ENCODE data around the gene KIAA1328.
"Not testable (repeated sequence)": the region's sequence is repeated elsewhere in the genome, so short reads cannot be mapped to it uniquely, and the experiment has no call there.

Gene KIAA1328

DNA sequence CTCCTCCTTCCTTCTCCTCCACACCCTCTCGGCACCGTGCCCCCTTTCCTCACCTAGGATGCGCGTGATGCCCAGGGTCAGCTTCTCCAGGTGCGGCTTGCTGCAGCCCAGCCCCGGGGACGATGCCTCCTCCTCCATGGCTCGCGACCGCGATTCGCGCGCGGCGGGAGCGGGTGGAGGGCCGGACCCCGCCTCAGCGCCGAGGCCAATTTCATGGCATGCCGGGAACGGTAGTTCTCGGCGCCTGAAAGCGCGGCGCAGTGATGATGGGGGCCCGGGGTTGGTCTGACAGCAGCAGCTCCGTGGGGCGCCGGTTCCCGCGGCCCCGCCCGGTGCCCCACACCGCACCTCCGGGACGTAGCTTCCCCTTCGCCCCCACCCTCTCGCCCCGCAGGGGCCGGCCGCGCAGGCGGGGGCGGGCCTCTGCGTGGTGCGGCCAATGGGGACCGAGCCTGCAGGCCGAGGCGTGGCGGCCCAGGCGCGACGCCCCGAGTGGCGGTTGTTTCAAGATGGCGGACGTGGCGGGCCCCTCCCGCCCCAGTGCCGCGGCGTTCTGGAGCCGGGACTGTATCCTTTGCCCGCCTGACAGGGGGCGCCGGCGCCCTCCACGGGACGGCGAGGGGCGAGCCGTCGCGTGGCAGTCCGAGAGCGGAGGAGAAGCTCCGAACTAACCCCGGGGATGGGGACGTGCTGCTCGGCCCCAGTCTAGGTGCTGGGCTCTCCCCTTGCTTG is at the start of gene KIAA1328, which contains the start of gene TPGS2:
Gene KIAA1328 (plus strand): TSS at position 498 of the 732 bp plus-strand sequence. CDS start 12 bp downstream, at position 510.
Gene TPGS2 (minus strand): TSS at position 373 of the 732 bp plus-strand sequence. CDS start 235 bp downstream, at position 138.
- peak; percentile 64 to 83 (median 66) for DNase-seq

- DNase-seq, result no peak
Observed at GRCh38 chr18:36780748-36781147, 48.2 kb upstream of the KIAA1328 start.

- no peak for DNase-seq
Observed at GRCh38 chr18:36782710-36783109, 46.2 kb upstream of the KIAA1328 start.

DNA sequence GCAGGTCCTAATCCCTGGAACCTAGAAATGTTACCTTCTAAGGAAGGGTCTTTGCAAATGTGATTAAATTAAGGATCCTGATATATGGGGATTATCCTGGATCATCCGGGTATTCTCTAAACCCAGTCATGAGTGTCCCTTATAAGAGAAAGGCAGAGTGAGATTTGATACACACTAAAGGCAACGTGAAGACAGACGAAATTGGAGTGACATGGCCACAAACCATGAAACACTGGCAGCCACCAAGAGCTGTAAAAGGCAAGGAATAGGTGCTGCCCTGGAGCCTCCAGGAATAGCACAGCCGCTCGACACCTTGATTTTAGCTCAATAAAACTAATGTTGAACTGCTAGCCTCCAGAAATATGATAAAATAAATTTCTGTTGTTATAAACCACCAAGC is 45.1 kb upstream of the KIAA1328 start:
- DNase-seq, result no peak

DNA sequence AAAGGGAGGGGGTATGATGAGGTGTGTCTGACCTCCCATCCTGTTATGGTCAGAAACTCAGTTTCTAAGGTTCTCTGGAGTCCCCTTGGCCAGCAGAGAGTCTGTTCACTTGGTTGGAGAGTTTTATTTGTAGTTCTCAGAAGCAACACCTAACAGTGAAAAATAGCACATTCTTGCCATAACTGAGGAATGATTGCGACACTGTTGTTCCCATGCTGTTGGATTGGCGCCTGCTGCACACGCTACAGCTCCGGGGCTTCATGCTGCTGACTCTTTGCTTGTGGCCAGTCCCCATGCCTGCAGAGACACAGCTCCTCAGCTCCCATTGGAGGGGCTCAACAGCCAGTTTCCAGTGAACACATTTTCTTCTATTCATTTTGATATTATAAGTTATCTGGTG is 42.2 kb upstream of the KIAA1328 start:
- no peak for DNase-seq

- no peak for DNase-seq
Observed at GRCh38 chr18:36792634-36793283, 36.2 kb upstream of the KIAA1328 start.

DNA sequence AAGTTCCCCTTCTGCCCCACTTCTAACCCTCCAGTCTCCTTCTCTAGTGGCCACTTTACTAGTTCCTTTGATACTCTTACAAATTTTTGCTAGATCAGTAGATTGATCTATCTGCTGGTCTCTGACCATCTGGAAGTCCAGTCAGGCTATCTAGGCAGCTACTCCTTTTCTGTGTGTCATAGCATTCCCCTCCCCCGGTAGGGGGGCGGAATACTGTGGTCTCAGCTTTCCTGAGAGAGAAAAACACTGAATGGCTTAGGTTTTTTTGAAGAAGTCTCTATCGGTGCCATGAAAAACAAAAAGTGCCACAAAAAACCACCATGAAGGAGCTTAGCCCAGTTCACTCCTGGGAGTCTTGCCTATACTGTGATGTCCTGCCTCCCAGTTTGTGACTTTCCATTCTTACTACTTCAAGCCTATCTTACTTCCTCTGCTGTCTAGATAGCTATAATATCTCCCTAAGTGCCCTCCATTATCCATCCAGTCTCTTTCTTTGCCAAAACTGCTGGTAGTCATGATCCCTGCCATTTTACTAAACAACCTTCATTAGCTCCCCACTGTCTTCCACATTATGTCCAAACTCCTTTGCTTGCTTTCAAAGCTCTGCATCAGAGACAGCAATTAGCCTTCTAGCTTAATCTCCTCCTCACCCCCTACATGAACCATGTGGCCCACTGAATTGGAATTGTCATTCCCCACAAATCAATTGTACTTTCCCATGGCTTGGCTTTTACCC is 30.0 kb upstream of the KIAA1328 start:
- no peak for DNase-seq

DNA sequence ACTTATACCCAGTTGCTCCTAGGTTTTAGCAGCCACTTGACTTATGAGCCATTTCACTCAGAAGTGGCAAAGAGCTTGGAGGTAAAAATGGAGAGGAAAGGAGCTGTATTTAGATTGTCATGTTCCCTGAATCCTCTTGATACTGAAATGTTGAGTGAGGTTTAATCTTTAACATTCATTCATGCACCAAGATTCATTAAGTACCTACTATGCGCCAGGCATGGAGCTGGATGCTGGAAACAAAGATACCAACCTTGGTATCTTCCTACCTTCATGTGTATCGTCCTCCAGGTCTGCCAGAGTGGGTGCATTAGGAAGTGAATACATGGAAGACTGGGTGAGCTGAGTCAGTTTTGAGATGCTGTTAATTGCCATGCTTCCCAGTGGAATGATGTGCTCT is 23.8 kb upstream of the KIAA1328 start:
- no peak for DNase-seq

- DNase-seq, result no peak
Observed at GRCh38 chr18:36808681-36809080, 20.2 kb upstream of the KIAA1328 start.

- DNase-seq, result no peak
Observed at GRCh38 chr18:36809590-36810381, 19.1 kb upstream of the KIAA1328 start.

- no peak for DNase-seq
Observed at GRCh38 chr18:36811430-36811829, 17.5 kb upstream of the KIAA1328 start.

DNA sequence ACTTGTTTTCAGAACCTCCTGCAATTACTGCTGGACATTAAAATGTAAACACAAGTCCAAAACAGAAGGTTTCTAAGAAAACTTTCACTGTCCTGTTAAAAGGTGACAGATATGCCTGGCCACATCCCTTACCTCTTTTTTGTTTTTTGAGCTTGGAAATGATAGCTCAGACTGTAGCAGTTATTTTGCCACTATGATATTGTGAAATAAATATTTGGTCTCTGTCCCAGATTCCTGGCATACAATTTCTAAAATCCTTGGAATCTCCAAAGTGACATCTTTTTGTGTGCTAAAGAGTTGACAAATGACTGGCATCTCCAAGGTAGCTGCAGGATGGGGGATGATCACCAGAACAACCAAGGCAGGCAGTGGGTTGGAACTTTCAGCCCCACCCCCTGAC is 17.0 kb upstream of the KIAA1328 start:
- DNase-seq, result no peak

DNA sequence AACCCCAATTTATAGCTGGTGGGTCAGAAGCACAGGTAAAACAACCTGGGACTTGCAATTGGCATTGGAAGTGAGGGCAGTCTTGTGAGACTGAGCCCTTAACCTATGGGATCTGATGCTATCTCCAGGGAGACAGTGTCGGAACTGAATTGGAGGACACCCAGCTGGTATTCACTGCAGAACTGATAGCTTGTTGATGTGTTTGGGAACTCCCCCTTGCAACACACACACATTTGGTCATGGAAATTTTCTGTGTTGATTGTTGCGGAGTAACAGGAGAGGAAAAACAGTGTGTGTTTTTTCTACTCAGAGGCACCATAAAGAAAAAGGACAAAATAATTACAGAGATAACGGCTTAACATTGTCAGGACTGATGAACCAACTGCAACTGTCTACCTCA is 16.2 kb upstream of the KIAA1328 start:
- no peak for DNase-seq

DNA sequence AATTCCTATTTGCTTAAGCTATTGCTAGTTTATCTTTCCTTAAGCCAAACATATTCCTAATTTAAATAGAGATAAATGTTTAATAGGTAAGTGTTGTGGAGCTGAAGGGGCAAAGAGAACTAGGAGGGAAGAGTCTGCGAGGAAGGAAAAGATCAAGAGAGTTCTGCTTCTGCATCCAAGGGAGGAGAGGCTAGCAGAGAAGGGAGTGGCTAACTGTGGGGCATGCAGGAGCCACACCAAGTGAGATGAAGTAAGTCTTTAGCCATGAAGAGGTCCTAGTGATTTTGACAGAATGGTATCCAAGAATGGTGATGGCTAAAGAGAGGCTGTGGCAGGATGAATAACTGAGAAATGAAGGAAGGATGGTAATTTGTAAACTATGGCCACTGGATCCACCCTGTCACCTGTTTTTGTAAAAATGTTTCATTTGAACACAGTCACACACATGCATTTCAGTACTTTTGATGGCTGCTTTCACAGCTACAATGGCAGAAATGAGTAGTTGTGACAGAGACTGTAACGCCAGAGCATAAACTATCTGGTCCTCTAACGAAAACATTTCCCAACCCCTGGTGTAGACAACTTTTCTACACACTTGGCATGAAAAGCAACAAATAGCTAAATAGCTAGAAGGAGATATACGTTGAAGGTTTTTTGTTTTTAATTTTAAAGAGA is 15.7 kb upstream of the KIAA1328 start:
- DNase-seq, result no peak

DNA sequence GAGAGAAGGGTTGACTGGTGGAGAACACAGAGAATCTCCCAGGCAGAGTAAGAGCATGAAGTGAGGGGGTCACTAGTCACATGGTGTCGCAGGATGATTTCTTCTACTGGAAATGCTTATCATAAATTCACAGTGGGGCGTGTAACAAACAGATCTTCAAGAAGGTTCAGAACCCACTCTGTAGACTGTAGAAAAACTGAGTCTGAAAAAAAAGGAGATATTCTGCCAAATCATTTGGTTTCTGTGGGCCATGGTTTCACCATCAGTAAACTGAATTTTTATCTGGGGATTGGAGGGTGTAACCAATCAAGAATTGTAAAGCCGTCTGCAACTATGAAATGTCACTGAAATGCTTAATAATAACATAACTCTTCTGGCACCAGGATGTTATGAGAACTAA is 15.1 kb upstream of the KIAA1328 start:
- no peak for DNase-seq

- no peak for DNase-seq
Observed at GRCh38 chr18:36814994-36815393, 13.9 kb upstream of the KIAA1328 start.

DNA sequence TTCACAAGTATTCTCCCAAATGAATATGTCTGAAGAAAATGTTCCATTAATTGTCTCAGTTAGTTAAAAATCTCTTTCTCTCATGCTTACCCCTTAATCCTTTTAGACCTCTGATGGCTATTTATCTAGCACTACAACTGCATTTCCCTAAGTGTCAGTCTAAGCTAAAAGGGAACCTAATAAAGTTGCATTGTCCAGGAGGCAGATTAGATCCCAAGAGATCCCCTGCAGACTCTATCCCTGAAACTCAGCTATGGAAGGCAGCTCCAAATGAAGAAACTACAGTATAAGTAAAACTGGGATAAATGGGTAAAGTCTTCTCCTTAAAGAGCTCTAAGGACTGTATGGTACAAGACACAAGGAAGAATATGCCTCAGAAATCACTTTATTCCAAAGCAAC is 12.8 kb upstream of the KIAA1328 start:
- DNase-seq, result not testable (repeated sequence)

- DNase-seq, result no peak
Observed at GRCh38 chr18:36817039-36817438, 11.9 kb upstream of the KIAA1328 start.

DNA sequence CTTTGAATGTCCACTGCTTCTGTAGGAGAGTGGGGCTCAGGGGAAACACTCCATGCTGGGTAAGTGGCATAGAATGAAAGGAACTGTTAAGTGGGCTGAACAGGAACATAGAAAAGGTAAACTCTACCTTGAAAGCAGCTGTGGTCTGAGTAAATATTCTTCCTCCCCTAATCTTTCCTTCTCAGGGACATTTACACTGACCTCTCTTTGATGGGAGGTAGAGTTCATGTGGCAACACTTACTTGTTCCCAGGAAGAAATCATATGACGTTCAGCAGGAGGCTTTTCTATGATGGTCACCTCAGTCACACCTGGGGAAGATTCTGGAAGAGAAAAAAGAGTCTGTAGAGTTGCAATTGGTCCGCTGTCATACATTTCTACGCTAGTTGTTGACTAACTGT is 10.3 kb upstream of the KIAA1328 start:
- DNase-seq, result no peak

- DNase-seq, result no peak
Observed at GRCh38 chr18:36819621-36820020, 9.3 kb upstream of the KIAA1328 start.

DNA sequence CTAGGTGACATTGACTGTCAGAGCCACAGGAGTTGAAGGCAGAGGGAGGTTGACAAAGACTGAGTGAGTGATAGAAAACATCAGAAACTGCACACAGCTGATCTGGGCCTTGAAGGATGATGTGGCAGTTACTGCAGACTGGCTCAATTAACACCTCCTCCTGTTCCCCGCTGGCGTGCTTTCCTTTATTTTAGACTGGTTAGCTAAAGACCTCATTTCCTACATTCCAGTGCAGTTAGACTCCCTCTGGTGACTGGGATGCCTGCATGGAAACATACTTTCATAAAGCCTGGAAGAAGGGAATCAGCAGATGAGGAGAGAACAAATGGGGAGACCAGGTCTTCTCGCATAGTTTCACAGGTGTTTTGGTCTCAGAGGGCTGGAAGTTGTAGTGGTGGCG is 7.2 kb upstream of the KIAA1328 start:
- no peak for DNase-seq

GRCh38 chr18:36825526-36825925 is 3.4 kb upstream of the KIAA1328 start:
- DNase-seq, result no peak
